Suprapubic skin (tissue), 4 donors: ENCODE measurements around the gene BNC2.

Source experiments
- POLR2A ChIP-seq, 2 donors: fragments of 450-650 bp; IDR thresholded peaks; one replicate each; pipeline ENCODE4 v1.6.1; 2017; ENCODE audit warnings: antibody characterized with exemption in 2 of 2, mild to moderate bottlenecking in 2 of 2, moderate library complexity in 2 of 2
- POLR2AphosphoS5 ChIP-seq, 3 donors: sonication (generic); formaldehyde crosslinking; IDR thresholded peaks; one replicate each; pipeline ENCODE4 v1.6.1; 2017; ENCODE audit warnings: antibody characterized with exemption in 3 of 3
- TF ChIP-seq, protein P1 (sequence below), 2 donors: fragments of 200-600 bp in 1 of 2; fragments of 450-650 bp in 1 of 2; sonication (generic) in 1 of 2; IDR thresholded peaks; one replicate each; pipeline ENCODE4 v1.5.1; 2016 to 2019; ENCODE audit warnings: antibody characterized with exemption in 2 of 2, mild to moderate bottlenecking in 1 of 2, moderate library complexity in 1 of 2

DNA sequence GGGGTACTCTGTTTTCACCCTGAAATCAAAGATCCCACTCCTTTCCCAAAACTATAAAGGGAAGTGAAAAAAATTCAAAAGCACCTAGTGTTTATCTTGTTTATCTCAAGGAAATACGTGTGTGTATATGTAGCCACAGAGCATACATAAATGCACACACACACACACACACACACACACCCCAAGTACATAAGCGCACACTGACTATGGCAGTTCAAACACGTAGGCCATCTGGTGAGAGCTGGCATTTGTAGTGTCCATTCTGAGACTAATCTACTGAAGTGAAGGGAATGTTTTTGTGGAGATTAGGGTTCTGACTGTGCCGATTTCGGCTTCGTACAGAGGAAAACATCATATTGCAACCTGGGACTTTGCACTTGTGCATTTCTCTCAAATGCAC, 451.7 kb downstream of the BNC2 start:
- TF ChIP-seq, protein P1, sequence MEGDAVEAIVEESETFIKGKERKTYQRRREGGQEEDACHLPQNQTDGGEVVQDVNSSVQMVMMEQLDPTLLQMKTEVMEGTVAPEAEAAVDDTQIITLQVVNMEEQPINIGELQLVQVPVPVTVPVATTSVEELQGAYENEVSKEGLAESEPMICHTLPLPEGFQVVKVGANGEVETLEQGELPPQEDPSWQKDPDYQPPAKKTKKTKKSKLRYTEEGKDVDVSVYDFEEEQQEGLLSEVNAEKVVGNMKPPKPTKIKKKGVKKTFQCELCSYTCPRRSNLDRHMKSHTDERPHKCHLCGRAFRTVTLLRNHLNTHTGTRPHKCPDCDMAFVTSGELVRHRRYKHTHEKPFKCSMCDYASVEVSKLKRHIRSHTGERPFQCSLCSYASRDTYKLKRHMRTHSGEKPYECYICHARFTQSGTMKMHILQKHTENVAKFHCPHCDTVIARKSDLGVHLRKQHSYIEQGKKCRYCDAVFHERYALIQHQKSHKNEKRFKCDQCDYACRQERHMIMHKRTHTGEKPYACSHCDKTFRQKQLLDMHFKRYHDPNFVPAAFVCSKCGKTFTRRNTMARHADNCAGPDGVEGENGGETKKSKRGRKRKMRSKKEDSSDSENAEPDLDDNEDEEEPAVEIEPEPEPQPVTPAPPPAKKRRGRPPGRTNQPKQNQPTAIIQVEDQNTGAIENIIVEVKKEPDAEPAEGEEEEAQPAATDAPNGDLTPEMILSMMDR (IDR thresholded peaks at IDR 0.05): no peak
- TF ChIP-seq POLR2A (IDR thresholded peaks at IDR 0.05) (no peak), POLR2AphosphoS5 (IDR thresholded peaks at IDR 0.05) (no peak)
